Activated CD8-positive, alpha-beta memory T cell treated with anti-CD3 and anti-CD28 coated beads, Interleukin-2, amount 50 U/mL, for 48 hours (primary cell): Measurements from ENCODE around the gene TAOK2.

Experiments used
- DNase-seq: peaks from one replicate; pipeline ENCODE4 v3.0.0-alpha.2; 2020

TAOK2 gene

DNA sequence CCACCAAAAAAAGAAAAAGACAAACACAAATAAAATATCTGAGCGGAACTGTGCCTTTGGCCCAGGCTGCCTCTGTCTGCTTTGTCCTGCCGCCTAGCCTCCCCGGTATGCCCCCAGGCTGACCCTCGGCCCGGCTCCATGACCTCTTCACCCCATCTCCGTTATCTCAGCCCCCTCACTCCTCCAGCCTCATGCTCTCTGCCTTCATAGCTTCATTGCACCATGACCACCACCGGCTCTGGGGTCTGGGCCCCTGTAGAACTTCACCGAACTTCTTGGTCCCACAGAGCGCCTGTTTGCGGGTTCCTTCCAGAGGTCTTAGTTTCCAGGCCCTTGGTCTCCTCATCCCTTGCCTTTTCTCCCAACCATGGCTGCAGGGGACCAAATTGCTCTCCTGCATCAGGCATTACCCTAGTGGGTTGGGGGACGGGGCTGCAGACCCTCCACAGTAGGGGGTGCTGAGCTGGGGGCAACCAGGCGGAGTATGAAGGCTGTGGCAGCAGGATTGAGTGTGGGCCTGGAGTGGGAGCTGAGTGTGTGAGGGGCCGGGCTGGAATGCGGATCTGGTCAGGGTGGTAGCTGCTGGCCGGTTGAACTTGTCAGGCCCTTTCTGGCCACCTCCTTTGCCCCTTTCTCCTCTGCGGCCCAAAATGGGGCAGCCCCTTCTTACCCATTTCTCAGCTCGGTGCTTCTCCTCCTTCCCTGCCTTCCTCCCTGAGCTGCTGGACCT, 14.8 kb downstream of the TAOK2 start:
- no peak for DNase-seq

DNA sequence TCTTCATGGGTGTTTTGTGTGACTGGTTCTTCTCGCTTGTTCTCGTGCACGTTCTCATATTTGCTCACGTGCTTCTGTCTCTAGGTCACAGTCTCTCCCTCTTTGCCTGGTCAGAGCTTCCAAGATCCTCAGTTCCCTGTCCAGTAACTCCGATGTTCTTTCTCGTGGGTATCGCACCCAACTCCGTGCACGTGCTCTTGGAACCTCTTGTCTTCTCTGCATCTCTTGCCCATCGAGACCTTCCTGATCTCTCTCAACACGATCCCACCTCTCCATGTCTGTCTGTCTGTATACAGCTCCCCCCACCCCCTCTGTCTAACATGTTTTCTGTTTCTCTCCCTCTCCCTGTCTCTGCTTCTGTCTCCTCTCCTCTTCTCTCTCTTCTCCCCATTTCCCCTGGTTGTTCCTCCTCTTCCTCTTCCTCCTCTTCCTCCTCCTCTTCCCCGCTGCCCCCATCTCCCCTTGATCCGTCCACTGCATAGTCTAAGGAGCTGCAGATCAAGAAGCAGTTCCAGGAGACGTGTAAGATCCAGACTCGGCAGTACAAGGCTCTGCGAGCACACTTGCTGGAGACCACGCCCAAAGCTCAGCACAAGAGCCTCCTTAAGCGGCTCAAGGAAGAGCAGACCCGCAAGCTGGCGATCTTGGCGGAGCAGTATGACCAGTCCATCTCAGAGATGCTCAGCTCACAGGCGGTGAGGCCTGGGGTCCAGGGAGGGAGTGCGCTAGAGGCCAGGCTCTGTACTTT, 15.6 kb downstream of the TAOK2 start:
- DNase-seq: no peak

DNA sequence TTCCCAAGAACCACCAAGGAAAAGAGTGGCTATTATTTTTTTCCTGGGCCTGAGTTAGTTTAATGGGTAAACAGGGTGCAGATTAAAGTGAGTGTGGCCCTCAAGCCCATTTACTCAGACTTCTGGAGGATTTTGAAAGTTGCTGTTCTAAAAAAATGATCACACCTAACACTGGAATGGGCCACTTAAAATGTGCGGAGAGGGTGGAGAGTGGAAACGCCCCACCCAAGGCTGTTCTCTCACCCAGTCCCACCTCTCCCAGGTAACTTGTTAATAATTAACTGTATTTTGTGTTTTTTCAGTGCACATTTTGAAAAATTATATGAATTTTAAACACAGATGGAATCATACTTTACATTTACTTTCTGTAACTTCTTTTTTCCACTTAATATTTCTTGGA, 16.4 kb downstream of the TAOK2 start:
- DNase-seq: no peak

DNA sequence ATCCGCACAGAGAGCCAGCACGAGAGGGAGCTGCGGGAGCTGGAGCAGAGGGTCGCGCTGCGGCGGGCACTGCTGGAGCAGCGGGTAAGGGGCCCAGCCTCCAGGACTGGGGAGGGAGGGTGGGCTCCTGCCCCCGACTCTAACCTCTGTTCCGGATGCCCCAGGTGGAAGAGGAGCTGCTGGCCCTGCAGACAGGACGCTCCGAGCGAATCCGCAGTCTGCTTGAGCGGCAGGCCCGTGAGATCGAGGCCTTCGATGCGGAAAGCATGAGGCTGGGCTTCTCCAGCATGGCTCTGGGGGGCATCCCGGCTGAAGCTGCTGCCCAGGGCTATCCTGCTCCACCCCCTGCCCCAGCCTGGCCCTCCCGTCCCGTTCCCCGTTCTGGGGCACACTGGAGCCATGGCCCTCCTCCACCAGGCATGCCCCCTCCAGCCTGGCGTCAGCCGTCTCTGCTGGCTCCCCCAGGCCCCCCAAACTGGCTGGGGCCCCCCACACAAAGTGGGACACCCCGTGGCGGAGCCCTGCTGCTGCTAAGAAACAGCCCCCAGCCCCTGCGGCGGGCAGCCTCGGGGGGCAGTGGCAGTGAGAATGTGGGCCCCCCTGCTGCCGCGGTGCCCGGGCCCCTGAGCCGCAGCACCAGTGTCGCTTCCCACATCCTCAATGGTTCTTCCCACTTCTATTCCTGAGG, 17.4 kb downstream of the TAOK2 start:
- DNase-seq: no peak

DNA sequence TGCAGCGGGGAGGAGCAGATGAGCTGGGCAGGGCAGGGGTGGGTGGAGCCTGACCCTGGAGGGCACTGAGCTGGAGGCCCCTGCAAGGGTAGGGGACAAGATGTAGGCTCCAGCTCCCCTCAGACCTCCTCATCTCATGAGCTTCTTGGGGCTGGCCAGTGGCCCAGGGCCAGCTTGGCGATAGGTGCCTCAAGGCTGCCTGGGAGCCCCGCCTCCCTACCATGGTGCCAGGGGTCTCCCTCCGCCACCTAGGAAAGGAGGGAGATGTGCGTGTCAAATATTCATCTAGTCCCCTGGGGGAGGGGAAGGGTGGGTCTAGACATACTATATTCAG, 17.9 kb downstream of the TAOK2 start:
- DNase-seq: no peak

DNA sequence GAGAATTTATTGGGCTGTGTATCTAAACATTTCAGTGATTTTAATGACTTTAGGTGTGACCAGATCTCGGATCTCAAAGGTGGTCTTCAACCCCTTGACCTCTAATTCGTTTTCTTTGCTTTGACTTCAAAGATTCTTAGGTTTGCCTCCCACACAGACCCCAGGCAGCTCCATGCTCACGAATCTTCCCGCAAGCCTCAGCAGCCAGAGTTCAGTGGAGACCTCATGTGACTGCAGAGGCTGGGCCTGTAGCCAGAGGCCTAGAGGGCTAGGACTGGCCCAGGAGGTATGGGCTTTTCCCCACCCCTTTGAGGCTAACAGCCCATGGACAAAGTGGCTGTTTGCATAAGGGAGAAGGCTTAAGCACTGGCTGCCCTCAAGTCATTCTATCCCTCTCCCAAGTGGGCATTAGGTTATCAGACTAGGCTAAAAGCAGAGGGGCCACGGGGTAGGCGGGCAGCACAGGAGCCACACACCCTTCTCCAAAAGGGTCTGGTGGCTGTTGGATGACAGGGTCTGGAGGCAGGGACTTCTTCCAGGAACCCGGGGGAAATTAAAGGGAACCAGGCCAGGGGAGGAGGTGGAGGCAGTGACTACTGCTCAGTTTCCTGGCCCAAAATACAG, 18.8 kb downstream of the TAOK2 start:
- no peak for DNase-seq

DNA sequence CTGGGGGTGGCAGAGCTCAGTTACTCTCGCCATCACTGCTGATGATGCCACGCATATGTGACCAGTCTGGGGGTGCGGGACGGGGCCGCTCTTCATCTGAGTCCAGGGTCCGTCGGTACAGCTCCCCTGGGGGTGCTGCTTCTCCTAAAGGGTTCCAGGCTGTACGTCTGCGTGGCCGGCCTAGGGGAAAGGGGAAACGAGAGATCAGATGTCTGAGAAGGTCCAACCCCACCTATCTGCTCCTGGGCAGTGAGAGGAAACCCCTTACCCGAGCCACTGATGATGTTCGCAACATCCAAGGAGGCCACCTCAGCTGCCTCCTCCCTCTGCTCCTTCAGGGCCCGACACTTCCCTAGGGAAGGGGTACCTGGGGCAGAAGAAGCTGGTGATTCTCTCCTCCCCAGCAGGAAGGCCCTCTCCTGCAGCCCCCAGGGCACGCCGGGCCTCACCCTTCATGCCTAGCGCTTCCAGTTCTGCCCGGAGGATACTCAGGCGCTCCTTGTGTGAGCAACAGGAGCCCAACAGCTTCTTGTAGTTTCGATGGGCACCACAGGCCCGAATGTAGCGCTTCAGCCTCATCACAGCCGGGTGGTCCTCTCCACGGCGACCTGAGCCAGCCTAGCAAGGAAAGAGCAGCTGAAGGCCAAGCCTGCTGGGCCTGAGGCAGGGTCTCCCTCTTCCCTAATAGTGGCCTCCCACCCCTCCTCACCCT, 19.7 kb downstream of the TAOK2 start:
- DNase-seq: no peak

DNA sequence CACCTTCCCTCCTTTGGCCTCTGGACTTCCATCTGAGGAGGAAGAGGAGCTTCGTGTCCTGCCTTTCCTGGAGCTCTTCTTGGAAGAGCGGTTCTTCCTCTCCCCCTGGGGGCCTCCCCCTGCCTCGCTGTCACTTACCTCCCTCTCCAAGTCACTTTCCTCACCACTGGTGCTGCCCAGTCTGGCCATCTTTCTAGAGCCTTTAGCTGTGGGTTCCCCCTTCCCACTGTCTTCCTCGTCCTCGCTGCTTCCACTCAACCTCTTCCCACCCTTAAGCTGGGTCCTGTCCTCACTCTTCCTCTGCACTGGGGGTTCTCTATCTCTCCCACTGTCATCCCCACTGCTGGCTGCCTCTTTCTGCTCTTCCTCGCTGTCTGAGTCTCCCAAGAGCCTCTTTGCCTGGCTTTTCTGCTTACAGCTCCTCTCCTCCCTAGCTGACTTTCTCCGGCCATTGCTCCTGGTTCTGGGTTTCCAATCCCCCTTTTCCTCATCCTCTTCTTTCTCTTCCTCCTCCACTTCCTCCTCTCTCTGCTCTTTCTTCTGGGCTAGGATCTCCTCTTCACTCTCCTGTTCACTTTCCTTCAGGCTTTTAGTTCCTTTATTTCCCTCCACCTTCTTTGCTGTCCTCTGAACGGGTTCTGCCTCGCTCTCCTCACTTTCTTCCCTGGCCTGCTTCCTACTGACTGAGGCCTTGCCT, 20.4 kb downstream of the TAOK2 start:
- no peak for DNase-seq

DNA sequence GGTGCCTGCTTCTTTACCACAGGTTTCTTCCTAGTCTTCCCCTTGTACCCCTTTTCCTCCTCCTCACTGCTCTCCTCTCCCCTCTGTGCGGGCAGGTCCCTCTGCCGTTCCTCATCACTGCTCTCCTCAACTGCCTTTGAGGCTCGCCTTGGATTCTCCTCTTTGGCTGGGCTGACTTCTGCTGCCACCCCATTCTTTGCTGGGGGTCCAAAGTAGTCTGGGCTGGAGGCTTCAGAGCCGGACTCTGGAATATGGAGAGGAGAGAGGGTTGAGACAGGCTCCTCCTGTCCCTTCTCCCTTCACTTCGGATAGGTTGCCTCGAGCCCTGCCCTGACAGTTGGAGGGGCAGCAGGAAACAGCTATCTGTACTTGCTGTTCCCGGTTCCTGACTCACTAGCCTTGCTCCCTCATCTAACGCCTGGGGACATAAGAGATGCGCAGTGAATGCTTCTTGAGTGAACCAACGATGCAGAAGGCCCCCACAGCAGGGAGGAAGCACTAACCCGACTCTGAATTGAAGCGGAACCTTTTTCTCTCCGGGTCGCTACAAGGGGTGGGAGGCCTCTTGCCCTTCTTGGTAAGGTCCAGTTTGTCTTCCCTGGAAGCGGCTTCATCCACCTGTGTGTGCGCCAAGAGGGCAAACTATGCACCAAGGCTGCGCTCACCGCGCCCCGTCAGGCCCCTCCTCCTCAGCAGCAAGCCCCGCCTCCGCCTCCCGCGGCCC, 21.1 kb downstream of the TAOK2 start:
- no peak for DNase-seq

DNA sequence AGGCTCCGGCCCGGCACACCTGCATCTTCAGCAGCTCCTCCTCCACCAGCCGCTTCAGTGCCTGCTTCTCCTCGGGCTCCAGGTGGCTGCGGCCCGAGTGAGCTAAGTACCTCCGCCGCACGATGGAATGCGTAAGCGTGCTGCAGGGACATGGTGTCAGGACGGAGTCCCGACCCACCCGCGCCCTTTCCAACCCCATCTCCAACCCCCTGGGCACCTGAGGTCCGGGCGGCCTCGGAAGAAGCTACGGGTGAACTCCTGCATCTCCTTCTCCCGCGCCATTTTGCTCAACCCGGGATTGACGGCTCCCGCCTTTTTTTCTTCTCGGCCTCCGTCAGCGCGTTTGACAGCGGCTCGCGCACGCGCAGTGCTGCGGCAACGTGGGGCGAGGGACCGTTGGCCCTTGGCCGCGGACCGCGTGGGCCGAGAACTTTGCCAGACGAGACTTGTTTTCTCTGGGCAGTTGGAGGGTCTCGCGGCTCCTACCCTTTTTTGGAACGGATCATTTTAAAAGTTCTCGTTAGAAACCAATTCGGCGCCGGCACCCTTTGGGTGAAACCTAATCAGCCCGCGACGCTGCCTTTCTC, 21.7 kb downstream of the TAOK2 start, which contains the start of gene HIRIP3:
Gene HIRIP3 (minus strand): TSS at position 294 of the 587 bp plus-strand sequence. CDS start 12 bp downstream, at position 282.
- peak; percentile 96 for DNase-seq

DNA sequence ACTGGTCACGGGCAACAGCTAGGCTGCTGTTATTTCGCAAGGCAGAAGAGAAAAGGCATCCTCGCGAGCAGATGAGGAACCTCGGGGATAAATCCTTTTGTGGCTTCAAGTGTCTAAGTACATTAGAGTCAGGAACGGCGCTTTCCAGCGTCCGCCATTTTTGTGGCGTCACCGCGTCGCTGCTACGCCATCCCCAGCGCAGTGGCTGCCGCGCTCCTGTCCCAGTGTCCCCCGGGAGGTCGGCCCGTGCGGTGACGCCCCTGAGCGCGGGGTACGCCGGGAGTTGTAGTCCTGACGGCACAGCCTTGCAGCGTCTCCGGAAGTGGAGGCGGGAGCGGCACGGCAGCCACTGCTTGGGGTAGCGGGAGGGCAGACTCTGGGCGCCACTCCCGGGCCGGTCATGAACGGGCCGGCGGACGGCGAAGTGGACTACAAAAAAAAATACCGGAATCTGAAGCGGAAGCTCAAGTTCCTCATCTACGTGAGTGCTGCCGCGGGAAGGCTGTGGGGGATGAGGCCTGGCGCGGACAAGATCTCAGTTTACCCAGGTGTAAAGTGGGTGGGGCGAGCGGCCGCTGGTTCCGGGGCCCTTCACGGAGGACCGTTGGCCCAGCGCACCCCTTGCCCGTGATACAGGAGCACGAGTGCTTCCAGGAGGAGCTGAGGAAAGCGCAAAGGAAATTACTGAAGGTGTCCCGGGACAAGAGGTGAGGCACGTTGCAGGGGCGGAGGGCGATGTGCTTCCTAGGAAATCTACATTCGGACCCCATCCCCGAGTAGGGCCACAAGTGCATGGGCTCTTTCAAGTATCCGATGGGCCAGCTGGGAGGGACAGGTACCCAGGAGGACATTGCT, 22.5 kb downstream of the TAOK2 start, which contains the start of gene INO80E:
Gene INO80E (plus strand): TSS at position 331 of the 855 bp plus-strand sequence. CDS start 70 bp downstream, at position 401.
- peak; percentile 99 for DNase-seq

DNA sequence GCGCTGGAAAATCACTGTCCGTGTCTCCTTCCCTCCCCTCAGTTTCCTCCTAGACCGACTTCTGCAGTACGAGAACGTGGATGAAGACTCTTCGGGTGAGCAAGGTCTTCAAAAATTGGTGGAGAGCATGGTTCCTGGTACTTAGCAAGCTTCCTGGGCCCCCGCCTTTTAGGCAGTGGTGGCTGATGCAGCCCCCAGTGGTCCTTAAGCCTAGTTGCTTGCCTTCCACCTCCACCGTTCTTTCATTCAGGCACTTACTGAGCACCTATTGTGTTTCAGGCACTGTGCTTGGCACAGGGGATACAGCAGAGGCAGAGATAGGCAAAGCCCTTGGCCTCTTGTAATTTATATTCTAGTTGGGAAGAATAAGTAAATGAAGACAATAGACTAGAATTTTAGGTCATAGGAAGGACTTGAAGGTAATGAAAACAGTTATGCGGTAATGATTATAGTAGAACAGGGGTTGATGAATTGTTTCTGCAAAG, 23.1 kb downstream of the TAOK2 start:
- no peak for DNase-seq

DNA sequence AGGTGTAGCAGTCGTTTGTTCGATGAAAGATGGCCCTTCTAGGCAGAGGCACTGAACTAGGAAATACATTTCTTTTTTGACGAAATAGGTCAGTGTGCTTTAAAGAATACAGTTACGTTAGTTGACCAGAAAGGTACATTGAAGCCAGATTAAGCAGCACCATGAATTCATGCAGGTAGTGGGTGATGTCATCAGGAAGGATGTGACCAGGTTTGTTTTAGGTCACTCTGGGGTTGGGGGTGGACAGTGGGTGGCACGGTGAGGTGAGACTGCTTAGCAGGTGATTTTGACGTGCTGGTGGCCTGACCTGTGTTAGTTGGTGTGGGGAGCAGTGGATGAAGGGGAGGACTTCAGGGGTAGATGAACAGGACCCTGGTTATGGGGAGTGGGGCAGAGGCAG, 25.9 kb downstream of the TAOK2 start:
- no peak for DNase-seq

DNA sequence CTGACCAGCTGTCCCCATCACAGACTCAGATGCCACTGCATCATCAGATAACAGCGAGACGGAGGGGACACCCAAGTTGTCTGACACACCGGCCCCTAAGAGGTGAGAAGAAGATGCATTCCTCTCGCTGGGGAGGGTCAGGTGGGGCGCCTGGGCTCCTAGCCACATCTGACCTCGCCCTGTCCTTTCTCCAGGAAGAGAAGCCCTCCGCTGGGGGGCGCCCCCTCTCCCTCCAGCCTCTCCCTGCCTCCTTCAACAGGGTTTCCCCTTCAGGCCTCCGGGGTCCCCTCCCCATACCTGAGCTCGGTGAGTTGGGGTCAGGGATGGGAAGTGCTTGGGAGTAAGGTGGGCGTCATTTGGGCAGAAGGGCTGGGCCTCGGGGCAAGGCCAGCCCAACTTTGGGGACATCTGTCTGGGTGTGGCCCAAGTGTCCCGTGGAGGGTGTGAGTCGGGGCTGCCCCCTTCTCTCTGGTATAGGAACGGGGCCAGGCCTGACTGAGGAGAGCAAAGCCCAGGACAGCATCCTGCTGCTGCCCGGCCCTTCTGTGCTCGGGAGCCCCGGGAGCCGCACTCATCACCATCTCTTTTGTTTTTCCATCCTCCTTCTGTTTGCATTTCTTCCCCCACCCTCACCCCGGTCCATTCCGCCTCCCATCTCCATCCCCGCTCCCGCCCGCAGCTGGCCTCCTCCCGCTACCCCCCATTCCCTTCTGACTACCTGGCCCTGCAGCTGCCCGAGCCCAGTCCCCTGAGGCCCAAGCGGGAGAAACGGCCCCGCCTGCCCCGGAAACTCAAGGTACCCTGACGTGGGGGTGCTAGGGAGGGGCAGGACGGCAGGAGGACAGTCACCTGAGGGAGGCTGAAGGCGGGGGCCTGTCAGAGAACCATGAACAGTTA, 27.3 kb downstream of the TAOK2 start:
- DNase-seq: no peak

DNA sequence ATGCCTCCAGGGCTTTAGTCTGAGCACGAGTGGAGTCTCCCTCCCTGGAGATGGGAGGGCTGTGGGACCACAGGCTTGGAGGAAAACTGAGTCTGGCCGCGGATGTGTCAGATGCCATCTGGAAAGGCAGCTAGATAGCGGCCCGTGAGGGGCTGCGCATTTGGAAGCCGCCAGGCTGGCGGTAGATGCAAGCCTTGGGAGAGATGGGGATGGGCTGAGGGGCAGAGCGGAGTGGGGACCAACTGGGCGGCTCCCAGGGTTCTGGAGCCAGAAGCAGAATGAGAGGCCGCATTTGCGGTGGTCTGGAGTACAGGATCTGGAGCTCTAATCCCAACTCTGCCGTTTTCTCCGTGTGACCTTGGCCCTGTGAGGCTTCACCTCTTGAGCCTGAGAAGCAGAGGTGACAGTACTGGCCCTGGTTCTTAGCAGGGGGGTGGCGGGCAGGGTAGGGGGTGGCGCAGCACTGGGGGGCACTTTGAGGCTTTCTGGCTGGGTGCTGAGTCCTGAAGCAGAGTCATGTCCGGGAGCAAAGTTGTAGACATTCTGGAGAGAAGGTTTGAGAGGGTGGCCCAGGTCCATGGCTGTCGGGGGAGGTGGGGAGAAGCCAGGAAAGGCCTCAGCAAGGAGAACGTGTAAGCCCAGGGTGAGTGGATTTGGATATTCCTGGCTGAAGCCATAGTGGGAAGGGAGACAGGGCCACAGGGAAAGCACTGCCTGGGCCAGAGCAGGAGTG, 29.1 kb downstream of the TAOK2 start:
- no peak for DNase-seq

DNA sequence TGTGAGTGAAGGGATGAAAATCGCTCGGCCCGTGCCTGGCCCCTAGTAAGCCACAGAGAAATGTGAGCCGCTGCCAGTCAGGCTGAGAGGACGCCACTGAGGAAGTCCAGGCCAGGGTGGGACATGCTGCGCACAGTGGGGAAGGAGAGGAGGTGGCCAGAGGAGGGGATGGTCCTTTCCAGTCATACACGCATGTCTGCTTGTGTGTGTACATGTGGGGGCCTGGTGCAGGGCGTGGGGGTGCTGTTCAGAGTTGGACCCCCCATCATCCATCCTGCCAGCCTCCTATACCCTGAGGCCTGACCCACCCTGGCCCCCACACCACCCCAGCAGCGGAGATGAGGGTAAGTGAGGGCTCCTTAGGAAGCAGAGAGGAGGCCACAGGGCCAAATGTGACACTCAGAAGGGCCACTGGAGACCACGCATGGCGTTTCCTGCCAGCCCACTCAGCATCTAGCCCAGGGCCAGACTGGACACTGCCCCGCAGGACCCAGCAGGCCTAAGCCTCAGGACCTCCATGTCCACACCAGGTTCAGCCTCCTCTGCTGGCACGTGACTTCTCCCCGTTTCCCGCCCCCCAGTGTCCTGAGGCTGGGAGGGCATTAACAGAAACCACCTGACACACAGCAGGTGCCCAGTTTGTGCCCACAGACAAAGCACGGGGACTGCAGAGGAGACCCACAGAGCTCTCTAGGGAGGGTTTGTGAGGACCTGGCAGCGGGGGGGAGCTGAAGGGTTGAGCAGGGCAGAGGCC, 30.2 kb downstream of the TAOK2 start:
- no peak for DNase-seq

DNA sequence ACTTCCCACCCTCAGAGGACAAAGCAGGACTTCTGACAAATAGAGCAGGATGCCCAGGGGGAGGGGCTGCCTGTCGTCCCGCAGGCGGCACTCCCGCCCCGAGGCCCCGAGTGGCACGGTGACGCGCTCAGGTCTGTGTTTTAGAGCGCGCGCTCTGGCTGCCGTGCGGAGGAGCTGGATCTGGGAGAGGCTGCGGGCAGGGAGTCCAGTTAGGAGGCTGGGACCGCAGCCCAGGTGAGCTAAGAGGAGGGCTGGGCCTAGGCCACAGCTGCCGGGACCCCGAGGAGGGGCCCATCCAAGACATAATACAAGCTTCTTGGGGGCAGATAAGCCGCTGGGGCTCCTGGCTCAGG, 30.7 kb downstream of the TAOK2 start:
- no peak for DNase-seq
